Liver (tissue), 9 donors: ENCODE results near the gene ZNRF3. TPM values are rescaled to one million over a fixed set of nuclear protein-coding genes. Genes with fewer than 3 reads are reported as not detected.

Experiments used
- DNase-seq: peaks from one replicate; pipeline ENCODE4 v3.0.0-alpha.2; 2017; ENCODE audit warnings: low spot score
- H3K27ac ChIP-seq, 2 donors: one replicate each; pipeline ENCODE4 v1.7.0; 2013; ENCODE audit warnings: inconsistent platforms in 2 of 2, low read length in 2 of 2, control low read depth in 1 of 2, low read depth in 1 of 2, mild to moderate bottlenecking in 1 of 2
- H3K27me3 ChIP-seq, 4 donors: one replicate each; pipeline versions ENCODE4 v1.6.1 to v1.7.0; 2013; ENCODE audit warnings: low read length in 3 of 4, inconsistent platforms in 1 of 4, mild to moderate bottlenecking in 1 of 4, moderate library complexity in 1 of 4; ENCODE audit not compliant: control insufficient read depth in 4 of 4, insufficient read depth in 4 of 4
- H3K36me3 ChIP-seq, 4 donors: one replicate each; pipeline versions ENCODE4 v1.6.1 to v1.7.0; 2013; ENCODE audit warnings: low read length in 3 of 4, mild to moderate bottlenecking in 3 of 4, low read depth in 1 of 4, moderate library complexity in 1 of 4; ENCODE audit not compliant: control insufficient read depth in 4 of 4, insufficient read depth in 3 of 4
- H3K4me1 ChIP-seq, 4 donors: one replicate each; pipeline versions ENCODE4 v1.6.1 to v1.7.0; 2013; ENCODE audit warnings: low read length in 3 of 4, mild to moderate bottlenecking in 3 of 4, moderate library complexity in 1 of 4; ENCODE audit not compliant: control insufficient read depth in 4 of 4, insufficient read depth in 4 of 4
- H3K4me3 ChIP-seq, 3 donors: one replicate each; pipeline versions ENCODE4 v1.6.1 to v1.7.0; 2013; ENCODE audit warnings: low read length in 3 of 3, control low read depth in 1 of 3, low read depth in 1 of 3, mild to moderate bottlenecking in 1 of 3
- H3K9ac ChIP-seq, 2 donors: one replicate each; pipeline ENCODE4 v1.7.0; 2013; ENCODE audit warnings: low read length in 2 of 2, mild to moderate bottlenecking in 2 of 2, moderate library complexity in 2 of 2, control low read depth in 1 of 2, low read depth in 1 of 2
- H3K9me3 ChIP-seq, 4 donors: one replicate each; pipeline versions ENCODE4 v1.6.1 to v1.7.0; 2013; ENCODE audit warnings: low read length in 3 of 4; ENCODE audit not compliant: control insufficient read depth in 4 of 4
- FOXA1 ChIP-seq: IDR thresholded peaks from 2 replicates; pipeline ENCODE4 v1.6.1; 2016; ENCODE audit warnings: antibody characterized with exemption
- FOXA2 ChIP-seq: IDR thresholded peaks from 2 replicates; pipeline ENCODE4 v1.6.1; 2016; ENCODE audit warnings: antibody characterized with exemption
- GABPA ChIP-seq, 2 donors: IDR thresholded peaks in 1 of 2; conservative IDR thresholded peaks in 1 of 2; 2 replicates each; pipeline ENCODE4 v1.6.1; 2016; ENCODE audit warnings: antibody characterized with exemption in 2 of 2, mild to moderate bottlenecking in 1 of 2, moderate library complexity in 1 of 2
- HNF4A ChIP-seq, 2 donors: conservative IDR thresholded peaks; 2 replicates each; pipeline ENCODE4 v1.6.1; 2016; ENCODE audit warnings: antibody characterized with exemption in 2 of 2, mild to moderate bottlenecking in 2 of 2
- HNF4G ChIP-seq: IDR thresholded peaks from 2 replicates; pipeline ENCODE4 v1.6.1; 2016; ENCODE audit warnings: antibody characterized with exemption
- JUND ChIP-seq, 2 donors: IDR thresholded peaks; 2 replicates each; pipeline ENCODE4 v1.6.1; 2016; ENCODE audit warnings: antibody characterized with exemption in 2 of 2
- NR2F2 ChIP-seq: IDR thresholded peaks from 2 replicates; pipeline ENCODE4 v1.6.1; 2016; ENCODE audit warnings: antibody characterized with exemption
- RAD21 ChIP-seq, 2 donors: IDR thresholded peaks; 2 replicates each; pipeline ENCODE4 v1.6.1; 2016; ENCODE audit warnings: antibody characterized with exemption in 2 of 2, mild to moderate bottlenecking in 2 of 2
- REST ChIP-seq: IDR thresholded peaks from 2 replicates; pipeline ENCODE4 v1.6.1; 2016; ENCODE audit warnings: antibody characterized with exemption, mild to moderate bottlenecking
- RXRA ChIP-seq, 2 donors: IDR thresholded peaks; 2 replicates each; pipeline ENCODE4 v1.6.1; 2017 to 2018; ENCODE audit warnings: antibody characterized with exemption in 2 of 2, mild to moderate bottlenecking in 1 of 2
- SP1 ChIP-seq: IDR thresholded peaks from 2 replicates; pipeline ENCODE4 v1.6.1; 2018; ENCODE audit warnings: antibody characterized with exemption, mild to moderate bottlenecking
- TAF1 ChIP-seq: conservative IDR thresholded peaks from 2 replicates; pipeline ENCODE4 v1.6.1; 2016; ENCODE audit warnings: antibody characterized with exemption, mild to moderate bottlenecking
- ZBTB33 ChIP-seq: IDR thresholded peaks from 2 replicates; pipeline ENCODE4 v1.6.1; 2016; ENCODE audit warnings: antibody characterized with exemption
- WGBS: extraction: QIAGEN DNeasy Blood & Tissue Kit; methylation state at CpG from one replicate; pipeline ENCODE4 v1.1.7; 2013; 5-methylcytosine and 5-hydroxymethylcytosine counted together
- polyA plus RNA-seq, 2 donors: library from polyadenylated mRNA; stranded (reverse) in 1 of 2; unstranded in 1 of 2; fragments of 200-250 nt in 1 of 2; fragments of >200 nt in 1 of 2; fragmentation: Nextera tagmentation in 1 of 2; extraction: Ambion mirVana in 1 of 2; gene quantifications; one replicate each; pipeline versions ENCODE4 v1.2.1 to v1.2.3, GENCODE V29; 2013 to 2015
- total RNA-seq, 2 donors: library from RNA; depleted of rRNA; stranded (reverse); fragments of >200 nt; gene quantifications; one replicate each; pipeline ENCODE4 v1.2.3, GENCODE V29; 2014
- TF ChIP-seq, protein P1 (sequence below): fragments of 150-350 bp; IDR thresholded peaks from 2 replicates; pipeline ENCODE4 v1.5.1; 2017; ENCODE audit warnings: improper control_type of control experiment, low read depth, low read length; ENCODE audit not compliant: missing input control
- donor health status: healthy.
- donor health status: healthy.
- donor health status: healthy.
- donor health status: healthy.
- donor health status: healthy.

ZNRF3 gene
- total and polyA plus RNA-seq, 4 donors = 2.2 to 5.9 (median 4.7) TPM

GRCh38 chr22:28958611-28959010, 75.2 kb downstream of the ZNRF3 start:
- 88% methylated on average over 5 of the region's 5 CpGs for WGBS
- no peaks in the 10 kb centered on the region for H3K36me3 ChIP-seq
- no peaks in the 10 kb centered on the region for H3K27me3 ChIP-seq
- TF ChIP-seq GABPA (IDR thresholded peaks at IDR 0.05 in 1 of 2, conservative IDR thresholded peaks at IDR 0.05 in 1 of 2) = no peak
- TF ChIP-seq FOXA1 = no peak
- no peak for TF ChIP-seq NR2F2
- TF ChIP-seq RAD21 (IDR thresholded peaks at IDR 0.05) = no peak
- TF ChIP-seq, protein P1, sequence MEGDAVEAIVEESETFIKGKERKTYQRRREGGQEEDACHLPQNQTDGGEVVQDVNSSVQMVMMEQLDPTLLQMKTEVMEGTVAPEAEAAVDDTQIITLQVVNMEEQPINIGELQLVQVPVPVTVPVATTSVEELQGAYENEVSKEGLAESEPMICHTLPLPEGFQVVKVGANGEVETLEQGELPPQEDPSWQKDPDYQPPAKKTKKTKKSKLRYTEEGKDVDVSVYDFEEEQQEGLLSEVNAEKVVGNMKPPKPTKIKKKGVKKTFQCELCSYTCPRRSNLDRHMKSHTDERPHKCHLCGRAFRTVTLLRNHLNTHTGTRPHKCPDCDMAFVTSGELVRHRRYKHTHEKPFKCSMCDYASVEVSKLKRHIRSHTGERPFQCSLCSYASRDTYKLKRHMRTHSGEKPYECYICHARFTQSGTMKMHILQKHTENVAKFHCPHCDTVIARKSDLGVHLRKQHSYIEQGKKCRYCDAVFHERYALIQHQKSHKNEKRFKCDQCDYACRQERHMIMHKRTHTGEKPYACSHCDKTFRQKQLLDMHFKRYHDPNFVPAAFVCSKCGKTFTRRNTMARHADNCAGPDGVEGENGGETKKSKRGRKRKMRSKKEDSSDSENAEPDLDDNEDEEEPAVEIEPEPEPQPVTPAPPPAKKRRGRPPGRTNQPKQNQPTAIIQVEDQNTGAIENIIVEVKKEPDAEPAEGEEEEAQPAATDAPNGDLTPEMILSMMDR = no peak
- TF ChIP-seq TAF1 = no peak
- TF ChIP-seq JUND (IDR thresholded peaks at IDR 0.05) = no peak
- TF ChIP-seq SP1 = no peak
- TF ChIP-seq HNF4A (conservative IDR thresholded peaks at IDR 0.05) = no peak
- no peak overlapping the region for H3K9ac ChIP-seq
- DNase-seq = no peak
- H3K9me3 ChIP-seq = no peaks in the 10 kb centered on the region
- H3K4me3 ChIP-seq = no peak overlapping the region
- peaks cover 0 to 4% (median 1%) of the 10 kb centered on the region in 4 donors for H3K4me1 ChIP-seq
- H3K27ac ChIP-seq = no peak overlapping the region

- no peaks in the 10 kb centered on the region for H3K9me3 ChIP-seq
- TF ChIP-seq ZBTB33 (no peak), GABPA (IDR thresholded peaks at IDR 0.05 in 1 of 2, conservative IDR thresholded peaks at IDR 0.05 in 1 of 2) (no peak), RXRA (IDR thresholded peaks at IDR 0.05) (no peak), SP1 (no peak), FOXA2 (no peak), JUND (IDR thresholded peaks at IDR 0.05) (no peak), REST (no peak), HNF4G (no peak), NR2F2 (no peak), FOXA1 (no peak), RAD21 (IDR thresholded peaks at IDR 0.05) (no peak)
- TF ChIP-seq, protein P1 = no peak
- H3K4me1 ChIP-seq = peaks cover 0 to 2% (median 0%) of the 10 kb centered on the region in 4 donors
- H3K4me3 ChIP-seq = no peak overlapping the region
- H3K36me3 ChIP-seq = no peaks in the 10 kb centered on the region
- no peak overlapping the region for H3K27ac ChIP-seq
- DNase-seq = no peak
- no peaks in the 10 kb centered on the region for H3K27me3 ChIP-seq
- no peak overlapping the region for H3K9ac ChIP-seq
- WGBS = 97% methylated on average over 3 of the region's 3 CpGs
Measured at GRCh38 chr22:28962042-28962554, 78.7 kb downstream of the ZNRF3 start.
